ENCODE results near the gene VTA1.
"Not testable (repeated sequence)": the region's sequence is repeated elsewhere in the genome, so short reads cannot be mapped to it uniquely, and the experiment has no call there.

The VTA1 gene

DNA sequence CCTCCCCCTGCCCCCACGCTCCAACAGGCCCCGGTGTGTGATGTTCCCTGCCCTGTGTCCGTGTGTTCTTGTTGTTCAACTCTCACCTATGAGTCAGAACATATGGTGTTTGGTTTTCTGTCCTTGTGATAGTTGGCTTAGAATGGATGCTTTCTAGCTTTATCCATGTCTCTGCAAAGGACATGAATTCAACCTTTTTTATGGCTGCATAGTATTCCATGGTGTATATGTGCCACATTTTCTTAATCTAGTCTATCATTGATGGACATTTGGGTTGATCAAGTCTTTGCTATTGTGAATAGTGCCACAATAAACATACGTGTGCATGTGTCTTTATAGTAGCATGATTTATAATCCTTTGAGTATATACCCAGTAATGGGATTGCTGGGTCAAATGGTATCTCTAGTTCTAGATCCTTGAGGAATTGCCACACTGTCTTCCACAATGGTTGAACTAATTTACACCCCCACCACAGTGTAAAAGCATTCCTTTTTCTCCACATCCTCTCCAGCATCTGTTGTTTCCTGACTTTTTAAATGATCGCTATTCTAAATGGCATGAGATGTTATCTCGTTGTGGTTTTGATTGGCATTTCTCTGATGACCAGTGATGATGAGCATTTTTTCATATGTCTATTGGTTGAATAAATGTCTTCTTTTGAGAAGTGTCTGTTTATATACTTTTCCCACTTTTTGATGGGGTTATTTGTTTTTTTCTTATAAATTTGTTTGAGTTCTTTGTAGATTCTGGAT lies 82.6 kb downstream of the VTA1 start:
- DNase-seq, result not testable (repeated sequence)

DNA sequence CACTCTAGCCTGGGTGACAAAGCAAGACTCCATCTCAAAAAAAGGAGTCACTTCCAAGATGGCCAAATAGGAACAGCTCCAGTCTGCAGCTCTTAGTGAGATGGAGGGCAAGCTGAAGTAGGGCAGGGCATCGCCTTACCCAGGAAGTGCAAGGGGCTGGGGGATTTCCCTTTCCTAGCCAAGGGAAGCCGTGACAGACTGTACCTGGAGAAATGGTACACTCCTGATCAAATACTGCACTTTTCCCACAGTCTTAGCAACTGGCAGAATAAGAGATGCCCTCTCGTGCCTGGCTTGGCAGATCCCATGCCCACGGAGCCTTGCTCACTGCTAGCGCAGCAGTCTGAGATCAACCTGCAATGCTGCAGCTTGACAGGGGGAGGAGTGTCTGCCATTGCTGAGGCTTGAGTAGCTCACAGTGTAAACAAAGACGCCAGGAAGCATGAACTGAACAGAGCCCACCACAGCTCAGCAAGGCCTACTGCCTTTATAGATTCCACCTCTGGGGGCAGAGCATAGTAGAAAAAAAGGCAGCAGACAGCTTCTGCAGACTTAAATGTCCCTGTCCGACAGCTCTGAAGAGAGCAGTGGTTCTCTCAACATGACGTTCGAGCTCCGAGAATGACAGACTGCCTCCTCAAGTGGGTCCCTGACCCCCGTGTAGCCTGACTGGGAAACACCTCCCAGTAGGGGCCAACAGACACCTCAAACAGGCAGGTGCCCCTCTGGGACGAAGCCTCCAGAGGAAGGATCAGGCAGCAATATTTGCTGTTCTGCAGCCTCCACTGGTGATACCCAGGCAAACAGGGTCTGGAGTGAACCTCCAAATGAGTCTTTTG lies 85.4 kb downstream of the VTA1 start:
- DNase-seq, result peak; percentile 4 to 5

DNA sequence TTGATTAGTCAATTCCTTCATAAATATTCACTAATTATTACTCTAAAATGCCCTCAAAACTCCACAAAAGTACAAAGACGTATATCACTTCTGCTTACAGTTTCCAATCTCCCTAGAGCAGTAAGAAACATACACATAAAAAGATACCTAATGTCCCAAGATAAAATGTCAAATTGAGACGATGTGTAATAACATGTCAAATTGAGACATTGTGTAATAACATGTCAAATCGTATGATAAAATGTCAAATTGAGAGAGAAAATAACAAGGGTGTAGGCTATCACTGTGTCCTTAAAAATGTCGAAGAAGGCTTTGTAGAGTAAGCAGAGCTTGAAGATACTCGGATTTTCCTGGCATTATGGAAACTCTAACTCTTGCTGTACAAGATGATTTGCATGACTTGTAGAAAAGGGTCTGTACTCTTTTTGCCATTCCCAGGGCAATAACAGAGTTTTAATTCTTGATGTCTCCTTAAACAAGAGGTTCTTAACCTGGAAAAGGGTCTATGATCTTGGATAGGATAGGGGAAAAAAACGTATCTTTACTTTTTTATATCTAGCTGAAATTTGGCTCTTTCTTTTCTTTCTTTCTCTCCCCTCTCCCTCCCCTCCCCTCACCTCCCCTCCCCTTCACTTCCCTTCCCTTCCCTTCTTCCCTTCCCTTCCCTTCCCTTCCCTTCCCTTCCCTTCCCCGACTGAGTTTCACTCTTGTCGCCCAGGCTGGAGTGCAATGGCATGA lies 87.1 kb downstream of the VTA1 start:
- no peak for DNase-seq

DNA sequence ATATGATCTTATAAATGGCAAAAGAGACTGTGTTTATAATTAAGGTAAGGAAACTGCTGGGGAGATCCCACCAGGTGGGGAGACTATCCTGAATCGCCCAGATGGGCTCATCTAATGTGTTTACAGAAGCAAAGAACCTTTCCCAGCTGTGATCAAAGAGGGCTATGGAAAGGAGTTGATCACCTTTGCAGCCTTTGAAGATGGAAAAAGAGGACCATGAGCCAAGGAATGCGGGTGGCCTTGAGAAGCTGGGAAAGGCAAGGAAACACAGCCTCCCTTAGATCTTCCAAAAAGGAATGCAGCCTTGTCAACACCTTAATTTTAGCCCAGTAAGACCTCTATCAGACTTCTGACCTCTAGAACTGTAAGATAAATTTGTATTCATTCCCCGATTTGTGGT lies 88.2 kb downstream of the VTA1 start:
- no peak for DNase-seq

DNA sequence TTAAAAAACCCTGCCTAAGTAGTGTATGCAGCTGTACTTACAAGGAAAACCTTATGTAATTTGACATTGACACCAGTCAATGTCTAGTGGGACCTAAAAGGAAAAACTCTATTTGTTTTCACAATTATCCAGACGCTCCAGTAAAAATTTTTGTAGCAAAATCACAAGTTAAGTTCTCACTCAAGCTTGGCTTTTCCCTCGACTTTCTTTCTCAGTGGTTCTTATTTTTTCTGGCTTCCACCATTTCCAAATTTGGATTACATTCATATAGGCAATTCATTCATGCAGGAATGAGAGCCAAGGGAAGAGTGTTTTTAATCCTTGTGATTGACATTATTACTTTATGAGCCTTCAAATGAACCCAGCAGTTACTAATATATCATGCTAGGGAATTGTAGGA lies 88.7 kb downstream of the VTA1 start:
- DNase-seq, result no peak

DNA sequence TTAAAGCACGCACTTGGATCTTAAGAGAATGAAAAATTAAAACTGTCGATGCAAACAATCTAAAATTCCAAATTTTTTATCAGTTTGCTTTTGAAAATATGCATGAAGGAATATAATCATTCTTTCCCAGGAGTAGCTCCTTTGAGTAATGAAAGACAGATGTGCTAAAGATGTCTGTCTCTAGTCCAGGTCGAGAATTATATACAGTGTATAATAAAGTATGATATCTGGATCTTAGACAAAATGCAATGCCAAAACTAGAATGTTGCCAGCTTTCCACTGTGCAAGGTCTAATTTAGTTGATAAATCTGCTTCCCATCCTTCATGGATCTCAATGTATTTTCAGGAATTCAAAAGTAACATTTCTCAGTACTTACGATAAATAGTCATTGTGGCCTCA lies 89.6 kb downstream of the VTA1 start:
- DNase-seq, result no peak

DNA sequence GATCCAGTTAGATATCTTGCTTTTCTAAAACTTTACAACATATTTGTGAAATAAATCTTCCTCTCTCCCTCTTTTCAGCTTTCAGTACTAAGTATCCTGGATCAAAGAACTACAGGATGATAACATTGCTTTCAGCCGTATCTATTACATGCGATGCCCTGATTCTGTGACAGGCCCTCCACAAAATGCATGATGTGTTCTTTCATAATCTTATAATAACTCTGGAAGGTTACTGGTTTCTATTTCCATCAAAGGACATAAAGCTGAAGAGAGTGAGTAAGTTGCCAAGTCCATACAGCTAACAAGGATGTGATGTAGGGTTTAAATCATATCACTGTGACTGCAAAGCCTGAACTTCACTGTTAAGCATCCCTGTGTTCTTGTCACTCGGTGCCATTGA lies 91.8 kb downstream of the VTA1 start:
- no peak for DNase-seq

DNA sequence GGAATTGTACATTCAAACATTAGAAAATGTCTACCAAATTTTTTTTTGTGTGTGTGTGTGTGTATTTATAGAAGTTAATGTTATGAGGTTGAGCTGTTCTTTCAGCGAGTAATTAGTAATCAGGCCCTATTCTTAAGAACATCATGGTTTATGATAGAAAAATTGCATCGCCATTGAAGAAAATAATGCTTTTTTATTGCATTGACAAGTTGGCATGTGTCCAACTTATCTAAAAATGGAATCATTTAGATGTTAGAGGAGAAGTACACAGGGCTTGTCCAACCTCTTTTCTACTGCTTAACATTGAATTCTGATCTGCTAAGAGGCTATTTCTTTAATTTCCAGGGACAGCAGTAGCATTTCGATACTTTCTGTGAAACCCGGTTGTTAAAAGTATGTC lies 93.1 kb downstream of the VTA1 start:
- DNase-seq, result no peak

DNA sequence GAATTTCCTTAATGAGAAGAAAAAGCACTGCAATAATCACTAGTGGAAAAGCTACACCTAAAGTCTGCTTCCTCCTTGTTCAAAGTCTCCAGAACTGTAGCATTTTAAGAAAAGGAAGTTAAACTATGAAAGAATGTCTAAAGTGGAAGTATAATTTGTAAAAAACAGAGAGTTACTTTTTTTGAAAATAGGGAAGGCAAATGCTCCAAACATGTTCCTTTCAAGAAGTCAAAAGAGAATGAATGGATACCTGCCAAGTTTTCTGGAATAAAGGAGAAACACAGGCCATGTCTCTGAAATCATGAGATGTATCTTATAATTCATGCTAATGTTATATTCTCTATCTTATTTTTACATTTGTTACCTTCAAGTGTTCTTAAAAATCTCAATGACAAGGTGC lies 94.0 kb downstream of the VTA1 start:
- DNase-seq, result no peak

DNA sequence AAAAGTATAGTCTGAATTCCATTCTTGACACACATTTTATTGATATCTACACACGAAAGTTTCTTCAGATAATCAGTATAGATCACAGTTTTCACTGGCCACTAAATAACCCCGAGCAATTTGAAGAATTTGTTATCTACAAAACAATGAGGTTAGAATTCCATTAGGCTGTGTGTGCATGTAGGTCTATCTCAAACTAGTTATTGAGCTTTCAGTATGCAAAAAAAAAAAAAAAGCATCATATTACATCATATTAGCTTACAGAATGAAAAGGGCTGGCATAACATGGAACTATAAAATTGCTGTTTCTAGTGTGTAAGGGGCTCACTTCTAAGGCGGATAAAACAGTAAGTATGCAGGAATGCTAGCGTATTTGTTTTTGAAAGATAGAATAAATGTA lies 95.2 kb downstream of the VTA1 start:
- DNase-seq, result no peak

DNA sequence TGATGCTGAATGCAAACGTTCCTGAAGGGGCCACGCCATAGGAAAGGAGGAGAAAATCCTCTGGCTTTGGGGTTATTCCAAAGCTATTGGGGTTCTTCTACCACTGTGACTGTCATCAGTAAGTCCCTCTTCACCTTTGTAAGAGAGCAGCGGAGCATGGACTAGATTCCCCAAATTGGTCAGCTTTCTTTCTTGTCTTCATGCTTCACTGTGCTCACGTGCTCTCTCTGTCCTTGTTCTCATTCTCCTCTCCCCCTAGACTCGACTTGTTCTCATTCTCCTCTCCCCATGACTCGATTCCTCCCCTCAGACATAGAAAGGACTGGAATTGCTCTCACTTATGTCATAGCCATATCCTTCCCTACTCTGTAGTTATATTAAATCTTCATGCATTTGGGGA lies 99.9 kb downstream of the VTA1 start:
- no peak for DNase-seq

DNA sequence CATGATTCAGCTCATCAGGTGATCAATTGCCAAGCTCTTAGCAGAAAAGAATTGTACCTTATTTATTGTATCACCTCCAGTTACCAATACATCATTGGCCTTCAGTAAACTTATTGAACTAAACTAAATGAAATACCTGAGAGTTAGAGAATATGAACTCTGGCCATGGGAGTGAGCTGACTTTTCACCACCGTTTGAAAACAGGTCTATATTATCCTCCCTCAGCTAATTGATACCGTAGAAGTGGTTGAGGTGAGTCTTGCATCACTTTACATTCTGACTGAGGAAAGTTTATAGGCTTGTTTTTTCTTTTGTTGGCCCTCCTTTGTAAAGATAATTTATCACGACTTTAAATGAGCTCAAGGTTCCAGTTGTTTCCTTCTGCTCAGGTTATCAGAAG lies 102.2 kb downstream of the VTA1 start:
- no peak for DNase-seq

DNA sequence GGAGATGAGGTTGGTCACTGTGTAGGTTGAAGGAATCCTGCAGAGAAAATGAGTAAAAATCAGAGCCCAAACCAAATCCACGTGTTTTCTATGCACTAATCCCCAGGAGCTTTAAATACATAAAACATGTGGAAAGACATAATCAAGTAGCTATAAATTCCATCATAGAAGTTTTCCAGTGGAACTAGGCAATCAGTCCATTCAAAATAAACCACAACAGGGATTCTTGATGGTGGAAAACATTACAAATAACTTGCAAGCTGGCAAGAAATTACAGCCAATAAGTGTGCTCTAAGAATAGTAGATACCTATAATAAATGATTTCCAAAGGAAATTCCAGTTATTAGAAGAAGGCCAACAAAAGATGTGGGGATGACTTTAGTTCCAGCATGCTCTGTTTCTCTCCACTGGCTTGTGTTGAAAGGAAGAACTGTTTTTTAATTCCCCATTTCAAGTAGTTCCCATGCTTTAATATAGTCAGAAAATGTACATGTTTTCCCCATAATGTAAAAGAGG lies 104.9 kb downstream of the VTA1 start:
- DNase-seq, result no peak

DNA sequence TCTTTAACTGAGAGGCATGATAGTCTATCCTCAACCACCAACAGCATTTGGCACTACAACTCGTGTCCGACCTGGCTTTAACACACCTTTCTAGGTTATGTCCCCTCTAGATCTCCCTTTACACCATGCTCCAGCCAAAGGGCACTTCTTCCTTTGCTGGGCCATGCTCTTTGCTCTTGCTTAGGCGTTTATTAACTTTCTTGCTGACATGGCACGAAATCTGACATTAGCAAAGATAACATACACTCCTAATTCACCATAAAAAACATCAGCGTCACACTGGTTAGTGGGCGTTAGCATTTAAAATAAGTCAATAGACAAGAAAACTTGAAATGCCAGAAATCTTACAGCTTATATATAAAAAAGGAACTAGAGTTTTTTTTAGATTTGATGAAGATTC lies 107.5 kb downstream of the VTA1 start:
- no peak for DNase-seq

DNA sequence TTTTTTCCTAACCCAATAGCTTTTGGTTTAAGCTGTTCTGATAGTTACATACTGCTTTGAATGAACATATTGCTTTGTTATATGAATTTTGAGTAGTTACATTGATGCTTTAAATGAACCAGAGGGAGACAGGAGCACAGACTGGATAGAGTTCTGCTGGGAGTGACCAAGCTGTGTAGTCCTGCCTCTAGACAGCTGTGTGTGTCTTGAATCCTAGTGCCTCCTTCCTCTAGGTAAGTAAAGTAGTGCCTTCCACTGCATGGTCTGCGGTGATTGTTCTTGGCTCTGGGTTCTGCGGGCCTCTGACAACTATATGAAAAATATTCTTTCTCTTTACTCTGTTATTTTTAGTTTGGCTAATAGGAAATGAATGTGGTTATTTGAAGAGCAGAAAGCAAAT lies 108.7 kb downstream of the VTA1 start:
- DNase-seq, result no peak

DNA sequence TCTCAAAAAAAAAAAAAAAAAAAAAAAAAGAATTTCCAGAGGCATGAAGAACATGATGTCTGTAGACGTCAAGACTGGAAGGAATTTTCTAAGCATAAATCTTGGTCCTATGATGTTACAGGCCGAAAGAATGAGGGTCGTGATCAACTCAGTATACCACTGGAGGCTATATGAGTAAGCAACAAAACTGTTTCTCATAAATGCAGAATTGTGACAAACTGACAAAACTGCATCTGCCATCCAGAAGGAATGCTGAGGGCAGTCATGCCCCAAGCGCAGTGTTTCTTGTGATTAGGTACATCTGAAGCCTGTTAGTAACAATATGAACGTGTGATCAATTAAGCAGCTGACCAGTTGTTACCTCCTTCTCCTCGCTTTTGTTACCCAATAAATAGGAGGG lies 111.2 kb downstream of the VTA1 start:
- DNase-seq, result no peak

DNA sequence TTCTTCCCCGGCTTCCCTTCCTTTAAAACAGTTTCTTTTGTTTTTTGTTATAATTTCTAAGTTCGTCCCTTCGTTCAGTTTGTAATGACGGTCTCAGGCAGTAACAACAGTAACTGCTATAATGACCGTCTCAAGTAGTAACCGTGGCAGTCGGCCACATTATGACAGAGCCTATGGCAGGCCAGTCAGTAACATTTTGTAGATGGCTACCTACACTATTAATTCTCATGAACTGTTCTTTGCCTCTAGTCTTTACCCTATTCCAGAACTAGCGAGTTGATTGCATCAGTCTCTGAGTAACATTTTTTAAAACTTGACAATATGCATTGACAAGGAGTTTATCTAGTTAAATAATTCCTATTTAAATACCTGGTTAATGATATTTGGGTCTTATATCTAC lies 111.7 kb downstream of the VTA1 start:
- no peak for DNase-seq

DNA sequence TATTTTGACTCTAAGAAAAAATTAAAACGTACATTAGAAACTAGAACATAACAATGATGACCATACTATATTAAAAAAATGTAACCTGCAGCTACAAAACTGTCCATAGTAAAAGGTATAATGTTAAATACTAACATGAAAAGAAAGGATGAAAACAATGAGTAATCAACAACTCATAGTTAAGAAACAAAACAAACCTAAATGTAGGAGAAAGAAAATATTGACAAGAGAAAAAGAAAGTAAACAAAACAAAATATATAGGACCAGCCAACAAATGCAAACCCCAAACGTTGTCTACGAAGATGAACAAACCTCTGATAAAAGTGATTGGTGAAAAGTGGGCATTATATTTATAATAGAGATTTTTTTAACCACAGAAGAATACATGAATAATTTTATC lies 113.7 kb downstream of the VTA1 start:
- DNase-seq, result no peak

DNA sequence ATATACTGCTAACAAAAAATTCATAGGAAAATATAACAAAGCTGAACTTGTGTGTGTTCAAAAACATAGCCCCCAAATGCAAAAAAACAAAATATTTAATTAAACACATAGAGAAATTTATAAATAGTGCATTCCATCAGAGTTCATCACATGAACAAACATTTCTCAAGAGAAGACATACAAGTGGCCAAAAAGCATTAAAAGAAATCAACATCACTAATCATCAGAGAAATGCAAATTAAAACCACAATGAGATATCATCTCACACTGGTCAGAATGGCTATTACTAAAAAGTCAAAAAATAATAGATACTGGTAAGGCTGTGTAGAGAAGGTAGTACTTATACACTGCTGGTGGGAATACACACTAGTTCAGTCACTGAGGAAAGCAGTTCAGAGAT lies 115.2 kb downstream of the VTA1 start:
- DNase-seq, result no peak

DNA sequence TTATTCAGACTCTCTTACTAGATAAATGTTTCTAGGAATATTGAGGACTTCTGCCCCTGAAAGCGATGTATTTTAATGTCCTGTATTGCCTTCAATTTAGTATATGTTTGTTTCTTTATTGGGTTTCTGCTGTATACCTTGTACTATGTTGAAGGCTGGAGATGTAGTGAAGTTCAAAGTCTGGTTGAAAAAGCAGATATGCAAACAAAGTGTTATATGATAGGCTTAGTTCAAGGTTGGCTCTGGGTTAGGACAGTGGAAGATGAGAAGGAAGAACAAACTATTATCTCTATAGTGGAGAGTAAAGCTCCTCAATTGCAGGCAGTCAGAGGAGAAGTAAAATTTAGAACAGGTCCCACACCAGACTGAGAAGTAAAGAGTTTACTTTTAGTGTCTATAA lies 118.4 kb downstream of the VTA1 start:
- DNase-seq, result no peak

DNA sequence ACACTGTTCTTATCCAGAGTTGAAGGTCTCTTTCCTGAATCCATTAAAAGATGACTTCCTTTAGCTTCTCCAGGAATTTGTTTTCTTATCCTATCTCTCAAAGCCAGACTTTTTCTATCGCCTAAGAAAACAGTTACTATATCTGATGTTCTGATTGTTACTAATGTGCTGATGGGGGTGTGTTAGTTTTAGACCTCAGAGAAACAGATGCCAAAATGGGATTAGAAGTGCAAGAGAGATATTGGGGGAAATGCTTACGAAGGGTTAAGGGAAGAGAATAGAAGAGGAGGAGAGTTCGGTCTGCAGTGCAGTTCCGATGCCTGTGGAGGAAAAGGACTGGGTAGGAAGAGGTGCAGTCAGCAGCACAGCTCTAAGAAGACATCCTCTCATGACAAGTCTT lies 119.0 kb downstream of the VTA1 start:
- DNase-seq, result no peak

DNA sequence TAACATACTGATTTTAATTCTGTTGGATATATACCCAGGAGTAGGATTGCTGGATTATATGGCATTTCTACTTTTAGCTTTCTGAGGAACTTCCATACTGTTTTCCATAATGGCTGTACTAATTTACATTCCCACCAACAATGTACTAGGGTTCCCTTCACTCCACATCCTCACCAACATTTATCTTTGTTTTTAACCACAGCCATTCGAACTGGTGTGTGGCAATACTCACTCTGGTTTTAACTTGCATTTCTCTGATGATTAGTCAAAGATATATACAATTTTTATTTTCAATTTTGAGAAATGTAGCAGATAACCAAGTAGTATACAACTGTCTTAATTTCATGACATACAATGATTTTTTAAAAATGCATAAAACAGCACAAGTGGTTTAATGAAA lies 124.4 kb downstream of the VTA1 start:
- no peak for DNase-seq
